Daoy (cell line): ENCODE measurements around the gene TPK1. TPM values are rescaled to one million over a fixed set of nuclear protein-coding genes. Genes with fewer than 3 reads are reported as not detected.

Experiments
- DNase-seq: peaks from one replicate; pipeline ENCODE4 v3.0.0-alpha.2; 2015; ENCODE audit warnings: low read depth
- total RNA-seq: library from RNA; depleted of rRNA; stranded (reverse); fragments of >200 nt; shearing (Covaris generic); gene quantifications from 2 replicates; pipeline ENCODE4 v1.2.3, GENCODE V29; 2014

The TPK1 gene
- total RNA-seq, 1 experiment from 2014 or later = 9.0 TPM

- DNase-seq = no peak
Observed at GRCh38 chr7:144529269-144529926, 306.5 kb downstream of the TPK1 start.

GRCh38 chr7:144528536-144529045 lies 307.3 kb downstream of the TPK1 start:
- no peak for DNase-seq

GRCh38 chr7:144527051-144527471 lies 308.8 kb downstream of the TPK1 start:
- peak; percentile 29 for DNase-seq

- DNase-seq = no peak
Observed at GRCh38 chr7:144525956-144526355, 309.9 kb downstream of the TPK1 start.

GRCh38 chr7:144524271-144524670 lies 311.6 kb downstream of the TPK1 start:
- no peak for DNase-seq

GRCh38 chr7:144523621-144524020 lies 312.2 kb downstream of the TPK1 start:
- DNase-seq = no peak

- DNase-seq = no peak
Observed at GRCh38 chr7:144519925-144520324, 315.9 kb downstream of the TPK1 start.

GRCh38 chr7:144518360-144518759 lies 317.5 kb downstream of the TPK1 start:
- DNase-seq = no peak

- no peak for DNase-seq
Observed at GRCh38 chr7:144517749-144518148, 318.1 kb downstream of the TPK1 start.

- DNase-seq = no peak
Observed at GRCh38 chr7:144516729-144517525, 318.9 kb downstream of the TPK1 start.

GRCh38 chr7:144513334-144513733 lies 322.5 kb downstream of the TPK1 start:
- DNase-seq = peak; percentile 27

- DNase-seq = no peak
Observed at GRCh38 chr7:144510621-144511020, 325.2 kb downstream of the TPK1 start.

GRCh38 chr7:144508702-144509101 lies 327.2 kb downstream of the TPK1 start:
- DNase-seq = no peak

- DNase-seq = no peak
Observed at GRCh38 chr7:144503215-144503614, 332.6 kb downstream of the TPK1 start.

GRCh38 chr7:144500225-144500624 lies 335.6 kb downstream of the TPK1 start:
- no peak for DNase-seq

- DNase-seq = no peak
Observed at GRCh38 chr7:144497282-144497681, 338.6 kb downstream of the TPK1 start.

- no peak for DNase-seq
Observed at GRCh38 chr7:144494355-144494754, 341.5 kb downstream of the TPK1 start.

GRCh38 chr7:144489504-144489903 lies 346.3 kb downstream of the TPK1 start:
- DNase-seq = no peak

- DNase-seq = no peak
Observed at GRCh38 chr7:144488977-144489376, 346.9 kb downstream of the TPK1 start.

- no peak for DNase-seq
Observed at GRCh38 chr7:144487901-144488300, 348.0 kb downstream of the TPK1 start.

GRCh38 chr7:144484445-144484844 lies 351.4 kb downstream of the TPK1 start:
- DNase-seq = no peak

- no peak for DNase-seq
Observed at GRCh38 chr7:144483189-144483588, 352.7 kb downstream of the TPK1 start.

GRCh38 chr7:144481833-144482232 lies 354.0 kb downstream of the TPK1 start:
- DNase-seq = no peak
